ENCODE data around the gene MTERF4.

The MTERF4 gene

GRCh38 chr2:241050624-241051577 lies 51.2 kb downstream of the MTERF4 start:
- no peak for DNase-seq (ENCODE audit: low read depth, low spot score)

- DNase-seq (ENCODE audit: low read depth, low spot score): no peak
These were observed 52.1 kb downstream of the MTERF4 start for GRCh38 chr2:241049739-241050623.

GRCh38 chr2:241048949-241049343 lies 53.1 kb downstream of the MTERF4 start:
- no peak for DNase-seq (ENCODE audit: low read depth, low spot score)

GRCh38 chr2:241048149-241048948 lies 53.7 kb downstream of the MTERF4 start:
- DNase-seq (ENCODE audit: low read depth, low spot score): no peak

GRCh38 chr2:241047253-241048010 lies 54.7 kb downstream of the MTERF4 start:
- DNase-seq (ENCODE audit: low read depth, low spot score): no peak

Measured in iPS DF 19.7 (cell line).